ENCODE measurements around the gene OSTF1.

- TF ChIP-seq CTCF (IDR thresholded peaks at IDR 0.05) (no peak), EP300 (IDR thresholded peaks at IDR 0.05) (no peak), POLR2AphosphoS5 (IDR thresholded peaks at IDR 0.05) (no peak), POLR2A (IDR thresholded peaks at IDR 0.05) (no peak)
Observed at GRCh38 chr9:75086541-75087288, 1.6 kb upstream of the OSTF1 start.

Measured in sigmoid colon (tissue), 4 donors.